Heart right ventricle (tissue), 16 donors: ENCODE measurements around the gene OVOL3. TPM values are rescaled to one million over a fixed set of nuclear protein-coding genes. Genes with fewer than 3 reads are reported as not detected.

ENCODE experiments used
- ATAC-seq, 8 donors: fragments of 200-7000 bp; cut with Tn5 transposase; one replicate each; pipeline ENCODE4 v1.9.1; 2020; ENCODE audit warnings: mild to moderate bottlenecking in 8 of 8, moderate library complexity in 8 of 8, moderate number of reproducible peaks in 1 of 8
- DNase-seq, 2 donors: peaks; one replicate each; pipeline ENCODE4 v3.0.0-alpha.2; 2020
- H3K27ac ChIP-seq, 10 donors: fragments of 200-600 bp; sonication (generic) in 2 of 10; one replicate each; pipeline versions ENCODE4 v1.5.0 to v1.8.0; 2020 to 2022; ENCODE audit warnings: mild to moderate bottlenecking in 3 of 10
- H3K27me3 ChIP-seq, 7 donors: fragments of 200-600 bp; one replicate each; pipeline ENCODE4 v1.8.0; 2021 to 2022; ENCODE audit warnings: mild to moderate bottlenecking in 2 of 7
- H3K36me3 ChIP-seq, 9 donors: fragments of 200-600 bp; sonication (generic) in 1 of 9; one replicate each; pipeline versions ENCODE4 v1.5.0 to v1.8.0; 2020 to 2022; ENCODE audit warnings: mild to moderate bottlenecking in 2 of 9
- H3K4me1 ChIP-seq, 9 donors: fragments of 200-600 bp; sonication (generic) in 1 of 9; one replicate each; pipeline versions ENCODE4 v1.5.0 to v1.8.0; 2020 to 2022; ENCODE audit warnings: mild to moderate bottlenecking in 4 of 9
- H3K4me3 ChIP-seq, 10 donors: fragments of 200-600 bp; sonication (generic) in 2 of 10; one replicate each; pipeline versions ENCODE4 v1.5.0 to v1.8.0; 2020 to 2022; ENCODE audit warnings: mild to moderate bottlenecking in 7 of 10, moderate library complexity in 2 of 10
- H3K9me3 ChIP-seq, 11 donors: fragments of 200-600 bp in 10 of 11; sonication (generic) in 2 of 11; one replicate each; pipeline versions ENCODE4 v1.5.0 to v1.8.0; 2013 to 2022; ENCODE audit warnings: mild to moderate bottlenecking in 2 of 11, control low read depth in 1 of 11, moderate library complexity in 1 of 11
- WGBS, 2 donors: extraction: QIAGEN DNeasy Blood & Tissue Kit; methylation state at CpG; one replicate each; pipeline ENCODE4 v1.1.7; 2013; ENCODE audit warnings: inconsistent platforms in 1 of 2; 5-methylcytosine and 5-hydroxymethylcytosine counted together
- intact Hi-C, 10 donors: fragments of 100-400 bp; cut with DNase I; formaldehyde crosslinking; loops; one replicate each; pipeline versions ENCODE4 v1.11.1 to v1.14.2; 2022
- polyA plus RNA-seq, 2 donors: library from polyadenylated mRNA; stranded (reverse); fragments of 200-250 nt; gene quantifications; one replicate each; pipeline ENCODE4 v1.2.3, GENCODE V29; 2013
- total RNA-seq, 10 donors: library from RNA; stranded (reverse); fragmentation: NEBNext Ultra II Directional in 3 of 10; extraction: Animal tissue kit (Norgen Biotek cat#: 25700) in 3 of 10; gene quantifications; one replicate each; pipeline versions ENCODE4 v1.2.1 to v1.2.4, GENCODE V29; 2021 to 2023
- TF ChIP-seq, protein P1 (sequence below), 9 donors: fragments of 200-600 bp; sonication (generic) in 2 of 9; IDR thresholded peaks; one replicate each; pipeline versions ENCODE4 v1.5.0 to v1.8.0; 2021 to 2022; ENCODE audit warnings: antibody characterized with exemption in 9 of 9, mild to moderate bottlenecking in 5 of 9, moderate library complexity in 1 of 9
- donor health status: Arrhythmogenic right ventricular cardiomyopathy.
- donor health status: ischemic (EF 13 %, LVEDD 7.1; RV severe dilation, severe dysfunction).
- donor health status: healthy with polysubstance abuse.
- donor health status: DM: no; HTN: yes; CAD: no.
- donor health status: DM: no; HTN: no; CAD: no.
- donor health status: ischemic (EF 25% LVEDD 6.9; RV normal size, moderate dysfunction).
- donor health status: ischemic (EF 25% LVEDD 5.7; RV mildly dilated, moderate dysfunction).
- donor health status: healthy.
- donor health status: DM: yes; HTN: yes; CAD: no.
- donor health status: Ischemic cardiomyopathy.
- donor health status: ischemic (EF 35%, LVEDD 5.7; RV mildly dilated, moderate dysfunction).
- donor health status: nonischemic (EF 11% LVEDD 7.7; RV severe dilation, severe dysfunction).
- donor health status: DM: yes; HTN: yes; CAD: no.
- donor health status: PGD.
- donor health status: ischemic (EF 29% LVEDD 5.4; RV normal size, mild dysfunction).
- donor health status: nonischemic (EF 23%, LVEDD 6.1; RV moderate dilation, normal function).

The OVOL3 gene
- total and polyA plus RNA-seq, 12 donors = not detected

DNA sequence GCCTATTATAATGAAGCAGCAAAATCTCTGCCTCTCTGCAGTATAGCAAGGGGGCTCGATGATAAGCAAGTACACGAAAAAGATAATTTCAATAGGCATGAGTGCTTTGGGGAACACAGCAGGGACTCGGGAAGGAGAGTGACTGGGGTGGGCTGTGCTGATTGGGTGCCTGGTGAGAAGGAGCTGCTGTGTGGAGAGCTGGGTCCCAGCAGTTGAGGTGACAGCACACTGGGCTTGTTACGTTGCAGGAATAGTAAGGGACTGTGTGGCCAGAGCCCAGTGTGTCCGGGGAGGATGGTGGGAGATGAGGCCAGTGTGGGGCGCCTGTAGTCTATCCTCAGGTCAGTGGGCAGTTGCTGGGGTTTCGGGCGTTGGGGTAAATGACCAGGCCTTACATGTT is 38.9 kb upstream of the OVOL3 start:
- Histone ChIP-seq H3K9me3 (no peaks in the 10 kb centered on the region), H3K27me3 (no peaks in the 10 kb centered on the region), H3K4me3 (no peak overlapping the region), H3K36me3 (peaks cover 0 to 46% (median 0%) of the 10 kb centered on the region in 9 donors), H3K27ac (no peak overlapping the region), H3K4me1 (peaks cover 0 to 9% (median 0%) of the 10 kb centered on the region in 9 donors)
- WGBS, 2 donors = 68 to 82% methylated on average over 8 of the region's 8 CpGs
- TF ChIP-seq, protein P1, sequence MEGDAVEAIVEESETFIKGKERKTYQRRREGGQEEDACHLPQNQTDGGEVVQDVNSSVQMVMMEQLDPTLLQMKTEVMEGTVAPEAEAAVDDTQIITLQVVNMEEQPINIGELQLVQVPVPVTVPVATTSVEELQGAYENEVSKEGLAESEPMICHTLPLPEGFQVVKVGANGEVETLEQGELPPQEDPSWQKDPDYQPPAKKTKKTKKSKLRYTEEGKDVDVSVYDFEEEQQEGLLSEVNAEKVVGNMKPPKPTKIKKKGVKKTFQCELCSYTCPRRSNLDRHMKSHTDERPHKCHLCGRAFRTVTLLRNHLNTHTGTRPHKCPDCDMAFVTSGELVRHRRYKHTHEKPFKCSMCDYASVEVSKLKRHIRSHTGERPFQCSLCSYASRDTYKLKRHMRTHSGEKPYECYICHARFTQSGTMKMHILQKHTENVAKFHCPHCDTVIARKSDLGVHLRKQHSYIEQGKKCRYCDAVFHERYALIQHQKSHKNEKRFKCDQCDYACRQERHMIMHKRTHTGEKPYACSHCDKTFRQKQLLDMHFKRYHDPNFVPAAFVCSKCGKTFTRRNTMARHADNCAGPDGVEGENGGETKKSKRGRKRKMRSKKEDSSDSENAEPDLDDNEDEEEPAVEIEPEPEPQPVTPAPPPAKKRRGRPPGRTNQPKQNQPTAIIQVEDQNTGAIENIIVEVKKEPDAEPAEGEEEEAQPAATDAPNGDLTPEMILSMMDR (IDR thresholded peaks at IDR 0.05) = no peak
- ATAC-seq = peak in 2 of 8 donors; percentile 15 to 44
- intact Hi-C loops = no loop called here
- DNase-seq = no peak

DNA sequence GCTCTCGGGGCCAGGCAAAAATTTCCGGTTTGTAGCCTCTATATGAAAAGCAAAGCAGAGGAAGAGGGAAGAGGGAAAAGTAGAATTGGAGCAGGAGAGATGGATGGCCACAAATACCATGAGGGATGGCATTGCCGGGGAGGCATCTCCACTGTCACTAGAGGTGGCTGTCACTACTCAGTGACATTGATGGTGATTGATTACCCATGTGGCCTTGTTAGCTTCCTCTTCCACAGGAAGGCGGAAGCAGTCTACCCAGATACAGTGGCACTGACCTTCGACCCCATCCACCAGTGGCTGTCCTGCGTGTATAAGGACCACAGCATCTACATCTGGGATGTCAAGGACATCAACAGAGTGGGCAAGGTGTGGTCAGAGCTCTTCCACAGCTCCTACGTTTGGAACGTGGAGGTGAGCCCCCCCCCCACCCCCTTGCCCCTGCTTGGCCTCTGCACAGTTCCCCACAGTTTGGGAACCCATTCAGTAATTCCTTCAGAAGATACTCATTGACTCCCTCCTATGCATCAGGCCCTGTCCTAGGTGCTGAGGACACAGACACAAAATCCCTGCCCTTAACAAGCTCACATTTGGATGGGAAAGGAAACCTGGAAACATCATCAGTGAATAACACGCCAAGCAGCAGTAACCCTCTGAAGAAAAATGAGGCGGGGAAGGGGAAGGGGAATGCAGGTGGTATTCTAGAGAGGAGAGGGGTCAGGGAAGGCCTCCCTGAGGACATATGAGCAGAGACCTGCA is 37.6 kb upstream of the OVOL3 start:
- TF ChIP-seq, protein P1 (IDR thresholded peaks at IDR 0.05) = no peak
- no peaks in the 10 kb centered on the region for H3K27me3 ChIP-seq
- no peak overlapping the region for H3K27ac ChIP-seq
- DNase-seq (no peak), ATAC-seq (no peak)
- H3K36me3 ChIP-seq = peaks cover 0 to 38% (median 0%) of the 10 kb centered on the region in 9 donors
- no peaks in the 10 kb centered on the region for H3K9me3 ChIP-seq
- WGBS, 2 donors = 84 to 86% methylated on average over 10 of the region's 10 CpGs
- intact Hi-C loops = no loop called here
- peaks cover 0 to 9% (median 0%) of the 10 kb centered on the region in 9 donors for H3K4me1 ChIP-seq
- no peak overlapping the region for H3K4me3 ChIP-seq

DNA sequence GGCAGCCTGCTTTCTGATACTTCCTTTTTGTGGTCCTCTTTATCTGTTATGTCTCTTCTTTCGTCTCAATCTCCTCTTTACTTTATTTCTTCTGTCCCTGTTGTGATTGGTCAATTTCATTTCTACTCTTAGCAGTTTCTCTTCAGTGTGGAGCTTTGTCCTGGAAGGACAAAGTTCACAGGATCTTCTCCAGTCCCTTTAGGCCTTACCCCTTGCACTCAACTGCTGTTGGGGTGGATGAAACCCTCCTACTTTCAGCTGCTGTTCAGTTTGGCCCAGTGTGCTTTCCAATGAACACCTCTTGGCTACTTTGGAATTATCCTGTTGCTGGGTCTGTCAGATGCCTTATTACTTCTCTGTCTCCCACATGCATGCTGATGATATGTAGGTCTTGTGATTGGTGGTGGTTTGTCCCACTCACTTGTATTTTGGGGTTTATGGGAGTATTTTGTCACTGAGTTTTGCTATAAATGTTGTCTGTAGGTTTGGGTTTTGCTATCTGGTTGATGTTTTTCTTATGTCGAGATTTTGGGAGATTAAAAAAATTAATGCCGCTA is 31.5 kb upstream of the OVOL3 start:
- Histone ChIP-seq H3K9me3 (no peaks in the 10 kb centered on the region), H3K4me3 (no peak overlapping the region), H3K36me3 (peaks cover 0 to 50% (median 0%) of the 10 kb centered on the region in 9 donors), H3K27me3 (no peaks in the 10 kb centered on the region), H3K27ac (no peak overlapping the region), H3K4me1 (no peaks in the 10 kb centered on the region)
- no peak for ATAC-seq
- TF ChIP-seq, protein P1 (IDR thresholded peaks at IDR 0.05) = no peak
- intact Hi-C loops = no loop called here
- DNase-seq = no peak
- WGBS, 2 donors = 91 to 96% methylated on average over 3 of the region's 3 CpGs

DNA sequence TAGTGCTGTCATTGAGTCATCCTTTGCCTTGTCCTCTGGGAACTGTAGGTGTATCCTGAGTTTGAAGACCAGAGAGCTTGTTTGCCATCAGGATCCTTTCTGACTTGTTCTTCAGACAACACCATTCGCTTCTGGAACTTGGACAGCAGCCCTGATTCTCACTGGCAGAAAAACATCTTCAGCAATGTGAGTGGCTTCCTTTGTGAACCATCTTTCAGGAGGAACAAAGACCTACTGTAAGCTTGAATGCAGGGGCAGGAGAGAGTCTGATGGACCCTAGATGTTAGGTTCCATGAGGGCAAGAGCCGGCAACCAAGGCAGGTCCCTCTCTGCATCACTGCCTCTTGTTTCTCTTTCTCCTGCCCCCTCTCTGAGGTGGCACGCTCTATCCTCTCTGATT is 29.6 kb upstream of the OVOL3 start:
- Histone ChIP-seq H3K9me3 (no peaks in the 10 kb centered on the region), H3K27me3 (no peaks in the 10 kb centered on the region), H3K4me3 (no peak overlapping the region), H3K27ac (no peak overlapping the region), H3K36me3 (peaks cover 0 to 53% (median 0%) of the 10 kb centered on the region in 9 donors), H3K4me1 (no peaks in the 10 kb centered on the region)
- intact Hi-C loops = no loop called here
- DNase-seq = no peak
- TF ChIP-seq, protein P1 (IDR thresholded peaks at IDR 0.05) = no peak
- WGBS, 2 donors = 56 to 74% methylated on average over 3 of the region's 3 CpGs
- no peak for ATAC-seq
